PC-3 (cell line): ENCODE measurements around the gene TRMU. TPM values are rescaled to one million over a fixed set of nuclear protein-coding genes. Genes with fewer than 3 reads are reported as not detected.

Experiments
- ATAC-seq: fragments of 200-7000 bp; cut with Tn5 transposase; 2 replicates; pipeline ENCODE4 v1.9.1; 2020; ENCODE audit warnings: mild to moderate bottlenecking, moderate library complexity
- BruUV-seq: library from RNA; stranded (reverse); fragments of 400-500 nt; replicated peaks from 2 replicates; lab custom pipeline; 2021; lab: Mats Ljungman, UMichigan
- CTCF ChIA-PET: fragments of 300-600 bp; sonication (Branson Sonifier 250); formaldehyde crosslinking; loops from one replicate; lab custom pipeline; 2022; ENCODE audit warnings: antibody characterized with exemption; lab: Charles Lee
- POLR2A ChIA-PET: fragments of 300-600 bp; sonication (Branson Sonifier 250); formaldehyde crosslinking; loops from one replicate; lab custom pipeline; 2022; ENCODE audit warnings: antibody characterized with exemption; ENCODE audit not compliant: unreplicated experiment; lab: Charles Lee
- DNase-seq: peaks from one replicate; pipeline ENCODE4 v3.0.0-alpha.2; 2015
- H2AFZ ChIP-seq: fragments of 300-600 bp; sonication (generic); 2 replicates; pipeline ENCODE4 v1.6.0; 2016; ENCODE audit warnings: antibody characterized with exemption, low read length
- H3F3A ChIP-seq: fragments of 300-600 bp; sonication (generic); one replicate; pipeline ENCODE4 v1.6.0; 2017; ENCODE audit warnings: antibody characterized with exemption, low read length, control low read depth, mild to moderate bottlenecking; ENCODE audit not compliant: unreplicated experiment
- H3K27ac ChIP-seq: fragments of 300-600 bp; sonication (generic); 2 replicates; pipeline ENCODE4 v1.5.1; 2016; ENCODE audit warnings: mild to moderate bottlenecking, low read length
- H3K27me3 ChIP-seq: fragments of 300-600 bp; sonication (generic); 2 replicates; pipeline ENCODE4 v1.6.1; 2016; ENCODE audit warnings: low read length, mixed read lengths
- H3K36me3 ChIP-seq: fragments of 300-600 bp; sonication (generic); 2 replicates; pipeline ENCODE4 v1.6.1; 2016; ENCODE audit warnings: low read depth, mixed run types, low read length, mixed read lengths
- H3K4me1 ChIP-seq: fragments of 300-600 bp; sonication (generic); 2 replicates; pipeline ENCODE4 v1.5.1; 2016; ENCODE audit warnings: low read length; ENCODE audit not compliant: insufficient read depth
- H3K4me2 ChIP-seq: fragments of 300-600 bp; sonication (generic); 2 replicates; pipeline ENCODE4 v1.6.0; 2016; ENCODE audit warnings: low read length
- H3K4me3 ChIP-seq: fragments of 300-600 bp; sonication (generic); 2 replicates; pipeline ENCODE4 v1.5.1; 2016; ENCODE audit warnings: mild to moderate bottlenecking, low read length, mixed read lengths
- H3K79me2 ChIP-seq: fragments of 300-600 bp; sonication (generic); 2 replicates; pipeline ENCODE4 v1.6.1; 2017; ENCODE audit warnings: low read length, mixed read lengths
- H3K9ac ChIP-seq: fragments of 300-600 bp; sonication (generic); 2 replicates; pipeline ENCODE4 v1.6.0; 2016; ENCODE audit warnings: mild to moderate bottlenecking, low read length
- H3K9me2 ChIP-seq: fragments of 300-600 bp; sonication (generic); replicated peaks from 2 replicates; pipeline ENCODE4 v1.6.1; 2016; ENCODE audit warnings: mixed run types, low read length, mixed read lengths
- H3K9me3 ChIP-seq: fragments of 300-600 bp; sonication (generic); 2 replicates; pipeline ENCODE4 v1.6.1; 2016; ENCODE audit warnings: low read length, mixed read lengths
- H4K20me1 ChIP-seq: fragments of 300-600 bp; sonication (generic); 2 replicates; pipeline ENCODE4 v1.6.1; 2016; ENCODE audit warnings: low read length, mixed read lengths
- EZH2 ChIP-seq: fragments of 300-600 bp; sonication (generic); IDR thresholded peaks from one replicate; pipeline ENCODE4 v1.6.1; 2017; ENCODE audit warnings: antibody characterized with exemption, mild to moderate bottlenecking, low read length; ENCODE audit not compliant: unreplicated experiment
- EZH2phosphoT487 ChIP-seq: fragments of 300-600 bp; sonication (generic); IDR thresholded peaks from 2 replicates; pipeline ENCODE4 v1.6.1; 2018; ENCODE audit warnings: mild to moderate bottlenecking, antibody characterized with exemption, low read length, borderline replicate concordance
- intact Hi-C: fragments of 100-400 bp; cut with micrococcal nuclease; formaldehyde crosslinking; loops from 2 replicates; pipeline ENCODE4 v1.9.0; 2023
- total RNA-seq: library from RNA; depleted of rRNA; stranded (reverse); fragments of >200 nt; gene quantifications from 2 replicates; pipeline ENCODE4 v1.2.3, GENCODE V29; 2014
- TF ChIP-seq, protein P1 (sequence below): fragments of 300-600 bp; sonication (generic); conservative IDR thresholded peaks from 2 replicates; pipeline ENCODE4 v1.5.1; 2017; ENCODE audit warnings: antibody characterized with exemption, low read depth, mild to moderate bottlenecking, low read length

TRMU gene
- total RNA-seq, 1 experiment from 2014 or later: 63.5 TPM

DNA sequence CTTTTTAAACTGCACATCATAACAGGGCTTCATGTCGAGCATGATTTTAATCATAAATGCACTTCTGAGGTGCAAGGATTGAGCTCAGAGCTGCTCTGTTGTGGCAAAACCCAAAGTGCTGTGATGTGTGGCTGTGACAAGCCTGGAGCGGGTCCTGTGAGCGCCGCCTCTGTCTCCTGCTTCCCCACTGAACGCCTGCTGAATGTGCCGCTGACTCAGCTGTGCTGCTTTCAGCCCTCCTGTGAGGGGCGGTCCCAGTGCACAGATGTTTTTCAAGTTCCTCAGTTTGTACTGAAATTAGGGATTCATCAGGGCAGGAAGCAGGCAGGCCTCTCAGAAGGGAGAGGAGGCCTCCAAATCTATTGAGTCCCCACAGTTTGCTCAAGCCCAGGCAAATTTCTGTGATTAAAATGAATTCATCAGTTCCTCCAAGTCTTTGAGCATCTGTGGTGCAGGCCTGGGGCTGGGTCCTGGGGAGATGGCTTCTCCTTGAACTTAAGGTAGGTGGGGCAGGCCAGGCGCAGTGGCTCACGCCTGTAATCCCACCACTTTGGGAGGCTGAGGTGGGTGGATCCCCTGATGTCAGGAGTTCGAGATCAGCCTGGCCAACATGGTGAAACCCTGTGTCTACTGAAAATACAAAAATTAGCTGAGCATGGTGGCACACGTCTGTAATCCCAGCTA lies 41.8 kb upstream of the TRMU start:
- BruUV-seq: no TSS peak
- no peak overlapping the region for H2AFZ ChIP-seq
- H3K27ac ChIP-seq: no peak overlapping the region
- ChIA-PET CTCF (no interaction called here), POLR2A (no interaction called here)
- H3K4me1 ChIP-seq: peaks cover 13% of the 10 kb centered on the region
- no peaks in the 10 kb centered on the region for H3K27me3 ChIP-seq
- H4K20me1 ChIP-seq: no peaks in the 10 kb centered on the region
- H3K9me2 ChIP-seq: no peaks in the 10 kb centered on the region
- H3F3A ChIP-seq: no peaks in the 10 kb centered on the region
- H3K4me2 ChIP-seq: no peak overlapping the region
- intact Hi-C loops: no loop called here
- no peak overlapping the region for H3K4me3 ChIP-seq
- 0 out of 2 replicates have a peak, but pooled peaks cover 2% of the 10 kb centered on the region for H3K36me3 ChIP-seq
- H3K9ac ChIP-seq: no peak overlapping the region
- peaks cover 19% of the 10 kb centered on the region for H3K79me2 ChIP-seq
- TF ChIP-seq, protein P1, sequence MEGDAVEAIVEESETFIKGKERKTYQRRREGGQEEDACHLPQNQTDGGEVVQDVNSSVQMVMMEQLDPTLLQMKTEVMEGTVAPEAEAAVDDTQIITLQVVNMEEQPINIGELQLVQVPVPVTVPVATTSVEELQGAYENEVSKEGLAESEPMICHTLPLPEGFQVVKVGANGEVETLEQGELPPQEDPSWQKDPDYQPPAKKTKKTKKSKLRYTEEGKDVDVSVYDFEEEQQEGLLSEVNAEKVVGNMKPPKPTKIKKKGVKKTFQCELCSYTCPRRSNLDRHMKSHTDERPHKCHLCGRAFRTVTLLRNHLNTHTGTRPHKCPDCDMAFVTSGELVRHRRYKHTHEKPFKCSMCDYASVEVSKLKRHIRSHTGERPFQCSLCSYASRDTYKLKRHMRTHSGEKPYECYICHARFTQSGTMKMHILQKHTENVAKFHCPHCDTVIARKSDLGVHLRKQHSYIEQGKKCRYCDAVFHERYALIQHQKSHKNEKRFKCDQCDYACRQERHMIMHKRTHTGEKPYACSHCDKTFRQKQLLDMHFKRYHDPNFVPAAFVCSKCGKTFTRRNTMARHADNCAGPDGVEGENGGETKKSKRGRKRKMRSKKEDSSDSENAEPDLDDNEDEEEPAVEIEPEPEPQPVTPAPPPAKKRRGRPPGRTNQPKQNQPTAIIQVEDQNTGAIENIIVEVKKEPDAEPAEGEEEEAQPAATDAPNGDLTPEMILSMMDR: no peak
- TF ChIP-seq EZH2phosphoT487 (no peak), EZH2 (no peak)
- ATAC-seq: no peak
- no peaks in the 10 kb centered on the region for H3K9me3 ChIP-seq
- no peak for DNase-seq

DNA sequence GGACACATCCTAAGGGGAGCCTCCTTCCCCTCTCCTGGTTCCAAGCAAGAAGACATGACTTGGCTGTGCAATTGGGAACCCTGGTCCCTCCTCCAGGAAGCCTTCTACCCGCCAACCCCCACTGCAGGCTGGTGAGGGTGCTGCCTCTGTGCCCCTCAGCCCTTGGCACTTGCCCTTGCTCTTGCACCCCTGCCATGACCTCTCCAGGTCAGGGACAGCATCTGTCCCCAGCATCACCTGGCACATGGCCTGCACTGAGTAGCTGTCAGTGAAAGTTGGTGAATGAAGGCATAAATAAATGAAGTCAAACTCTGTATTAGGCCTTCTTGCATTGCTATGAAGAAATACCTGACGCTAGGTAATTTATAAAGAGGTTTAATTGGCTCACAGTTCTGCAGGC lies 40.7 kb upstream of the TRMU start:
- ChIA-PET CTCF (no interaction called here), POLR2A (no interaction called here)
- no TSS peak for BruUV-seq
- no peak overlapping the region for H3K4me3 ChIP-seq
- peaks cover 13% of the 10 kb centered on the region for H3K4me1 ChIP-seq
- no peaks in the 10 kb centered on the region for H4K20me1 ChIP-seq
- H3K27me3 ChIP-seq: no peaks in the 10 kb centered on the region
- H3K9me2 ChIP-seq: no peaks in the 10 kb centered on the region
- H3F3A ChIP-seq: no peaks in the 10 kb centered on the region
- DNase-seq: no peak
- H3K27ac ChIP-seq: no peak overlapping the region
- no peak overlapping the region for H2AFZ ChIP-seq
- intact Hi-C loops: loop anchor here (5.0 kb wide), 1 partner anchor 172 kb away; no protein-coding TSS in a partner anchor
- peaks cover 8% of the 10 kb centered on the region for H3K36me3 ChIP-seq
- ATAC-seq: no peak
- no peaks in the 10 kb centered on the region for H3K9me3 ChIP-seq
- H3K79me2 ChIP-seq: peaks cover 28% of the 10 kb centered on the region
- H3K9ac ChIP-seq: no peak overlapping the region
- no peak overlapping the region for H3K4me2 ChIP-seq
- TF ChIP-seq, protein P1: no peak
- TF ChIP-seq EZH2phosphoT487: no peak
- TF ChIP-seq EZH2: no peak
